Measurements from ENCODE around the gene KNSTRN. TPM values are rescaled to one million over a fixed set of nuclear protein-coding genes. Genes with fewer than 3 reads are reported as not detected.
A peak's percentile ranks its signal among the peaks of the same experiment; 100 is the strongest.

KNSTRN gene
- total and polyA plus RNA-seq, 2 of the 4 experiments (the other 2 are of a cell fraction) = 33.1 to 73.5 TPM

- intact Hi-C loops (cut with micrococcal nuclease) = loop anchor here (1.0 kb wide), 1 partner anchor 53 kb away; no protein-coding TSS in a partner anchor
- no peak overlapping the region; the same call in 2 of the 3 replicates for H2BK15ac ChIP-seq (ENCODE audit: low read depth, low read length)
- no peak overlapping the region for H3K27ac ChIP-seq (ENCODE audit: insufficient read depth, low read length)
- ATAC-seq (ENCODE audit: low read depth) (no peak), DNase-seq (no peak)
- ChIA-PET CTCF (interaction anchor here (0.6 to 1.6 kb wide), 5 partner anchors 11 to 509 kb away, joined by 3 to 6 read pairs (median 5); partner anchors contain the start of gene DISP2), POLR2A (ENCODE audit: unreplicated experiment) (no interaction called here)
- H2BK5ac ChIP-seq (ENCODE audit: low read depth, low read length, poor library complexity, severe bottlenecking) = peak overlapping the region; percentile 73
- peak overlapping the region; percentile 77 for H2AK9ac ChIP-seq (replicated peaks; ENCODE audit: low read depth, low read length, poor library complexity)
- TF ChIP-seq RCOR1 (IDR thresholded peaks at IDR 0.05; ENCODE audit: insufficient replicate concordance, low read length) (no peak), MXI1 (IDR thresholded peaks at IDR 0.05; ENCODE audit: borderline replicate concordance, low read depth, low read length) (no peak), POLR2A (IDR thresholded peaks at IDR 0.05; ENCODE audit: low read depth, low read length) (no peak), SMC3 (IDR thresholded peaks at IDR 0.05; ENCODE audit: low read depth, low read length) (no peak), MAFK (IDR thresholded peaks at IDR 0.05; ENCODE audit: low read depth, low read length) (no peak), RFX5 (IDR thresholded peaks at IDR 0.05; ENCODE audit: low read depth, low read length) (no peak), CHD1 (IDR thresholded peaks at IDR 0.05; ENCODE audit: low read depth, low read length) (no peak), FOS (IDR thresholded peaks at IDR 0.05; ENCODE audit: low read depth, low read length) (no peak), NFE2L2 (IDR thresholded peaks at IDR 0.05; ENCODE audit: low read depth, low read length) (no peak), RAD21 (IDR thresholded peaks at IDR 0.05; ENCODE audit: low read length) (no peak), BHLHE40 (IDR thresholded peaks at IDR 0.05; ENCODE audit: low read depth, low read length) (no peak), CEBPB (IDR thresholded peaks at IDR 0.05; ENCODE audit: low read depth, low read length) (no peak)
- TF ChIP-seq, protein P1, sequence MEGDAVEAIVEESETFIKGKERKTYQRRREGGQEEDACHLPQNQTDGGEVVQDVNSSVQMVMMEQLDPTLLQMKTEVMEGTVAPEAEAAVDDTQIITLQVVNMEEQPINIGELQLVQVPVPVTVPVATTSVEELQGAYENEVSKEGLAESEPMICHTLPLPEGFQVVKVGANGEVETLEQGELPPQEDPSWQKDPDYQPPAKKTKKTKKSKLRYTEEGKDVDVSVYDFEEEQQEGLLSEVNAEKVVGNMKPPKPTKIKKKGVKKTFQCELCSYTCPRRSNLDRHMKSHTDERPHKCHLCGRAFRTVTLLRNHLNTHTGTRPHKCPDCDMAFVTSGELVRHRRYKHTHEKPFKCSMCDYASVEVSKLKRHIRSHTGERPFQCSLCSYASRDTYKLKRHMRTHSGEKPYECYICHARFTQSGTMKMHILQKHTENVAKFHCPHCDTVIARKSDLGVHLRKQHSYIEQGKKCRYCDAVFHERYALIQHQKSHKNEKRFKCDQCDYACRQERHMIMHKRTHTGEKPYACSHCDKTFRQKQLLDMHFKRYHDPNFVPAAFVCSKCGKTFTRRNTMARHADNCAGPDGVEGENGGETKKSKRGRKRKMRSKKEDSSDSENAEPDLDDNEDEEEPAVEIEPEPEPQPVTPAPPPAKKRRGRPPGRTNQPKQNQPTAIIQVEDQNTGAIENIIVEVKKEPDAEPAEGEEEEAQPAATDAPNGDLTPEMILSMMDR (conservative IDR thresholded peaks at IDR 0.05; ENCODE audit: low read depth, low read length) = no peak
- TF ChIP-seq, protein P2, sequence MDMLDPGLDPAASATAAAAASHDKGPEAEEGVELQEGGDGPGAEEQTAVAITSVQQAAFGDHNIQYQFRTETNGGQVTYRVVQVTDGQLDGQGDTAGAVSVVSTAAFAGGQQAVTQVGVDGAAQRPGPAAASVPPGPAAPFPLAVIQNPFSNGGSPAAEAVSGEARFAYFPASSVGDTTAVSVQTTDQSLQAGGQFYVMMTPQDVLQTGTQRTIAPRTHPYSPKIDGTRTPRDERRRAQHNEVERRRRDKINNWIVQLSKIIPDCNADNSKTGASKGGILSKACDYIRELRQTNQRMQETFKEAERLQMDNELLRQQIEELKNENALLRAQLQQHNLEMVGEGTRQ (IDR thresholded peaks at IDR 0.05; ENCODE audit: low read depth, low read length) = no peak
- TF ChIP-seq, protein P3, sequence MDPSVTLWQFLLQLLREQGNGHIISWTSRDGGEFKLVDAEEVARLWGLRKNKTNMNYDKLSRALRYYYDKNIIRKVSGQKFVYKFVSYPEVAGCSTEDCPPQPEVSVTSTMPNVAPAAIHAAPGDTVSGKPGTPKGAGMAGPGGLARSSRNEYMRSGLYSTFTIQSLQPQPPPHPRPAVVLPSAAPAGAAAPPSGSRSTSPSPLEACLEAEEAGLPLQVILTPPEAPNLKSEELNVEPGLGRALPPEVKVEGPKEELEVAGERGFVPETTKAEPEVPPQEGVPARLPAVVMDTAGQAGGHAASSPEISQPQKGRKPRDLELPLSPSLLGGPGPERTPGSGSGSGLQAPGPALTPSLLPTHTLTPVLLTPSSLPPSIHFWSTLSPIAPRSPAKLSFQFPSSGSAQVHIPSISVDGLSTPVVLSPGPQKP (IDR thresholded peaks at IDR 0.05; ENCODE audit: borderline replicate concordance, low read depth, low read length) = no peak
- peak overlapping the region; percentile 95; the same call in 1 of the 2 replicates for H3K4ac ChIP-seq (ENCODE audit: low read depth, low read length)
- H2AFZ ChIP-seq (replicated peaks; ENCODE audit: low read length, poor library complexity) = peak overlapping the region; percentile 98
- no peak overlapping the region for H3K9ac ChIP-seq (ENCODE audit: low read depth, low read length)
- in situ Hi-C loops (cut with MboI; ENCODE audit: low sequenced_read_pairs) = no loop called here
- no peaks in the 10 kb centered on the region for H3K79me1 ChIP-seq (ENCODE audit: low read depth in 1 of 2, low read length in 2 of 2)
- H3K36me3 ChIP-seq (ENCODE audit: control insufficient read depth, insufficient read depth, low read length) = no peaks in the 10 kb centered on the region
- no peak overlapping the region for H2BK20ac ChIP-seq (ENCODE audit: low read depth, low read length)
- H3K9me1 ChIP-seq (ENCODE audit: insufficient read depth, low read length) = 0 out of 2 replicates have a peak, but pooled peaks cover 3% of the 10 kb centered on the region
- H4K91ac ChIP-seq (ENCODE audit: insufficient read depth, low read depth, low read length) = no peak overlapping the region
- no peak overlapping the region for H3K4me3 ChIP-seq (ENCODE audit: insufficient read depth, low read depth, low read length)
- no peak overlapping the region for H3K56ac ChIP-seq (ENCODE audit: extremely low read depth, insufficient read depth, low read length)
- H4K8ac ChIP-seq (ENCODE audit: low read depth in 2 of 2, low read length in 2 of 2) = peak overlapping the region; percentile 86 to 97; a peak in 3 of 4 replicates
- BruUV-seq (replicated peaks) = no TSS peak
- H3K4me1 ChIP-seq (ENCODE audit: control insufficient read depth, insufficient read depth, low read length) = peaks cover 2% of the 10 kb centered on the region
- H3K27me3 ChIP-seq (ENCODE audit: control insufficient read depth, insufficient read depth, low read length) = peaks cover 5% of the 10 kb centered on the region; the same call in 1 of the 2 replicates
- H4K5ac ChIP-seq (ENCODE audit: low read depth, low read length) = no peak overlapping the region
- no peak overlapping the region for H3K23ac ChIP-seq (ENCODE audit: low read depth, low read length)
- no peaks in the 10 kb centered on the region for H3K9me3 ChIP-seq (ENCODE audit: control insufficient read depth, insufficient read depth, low read length)
- H4K20me1 ChIP-seq (ENCODE audit: insufficient read depth, low read length) = no peaks in the 10 kb centered on the region
- H2BK120ac ChIP-seq (ENCODE audit: low read depth, low read length) = peak overlapping the region; percentile 95
- dilution Hi-C loops (cut with HindIII; ENCODE audit: low sequenced_read_pairs, unreplicated experiment) = no loop called here
- H3K4me2 ChIP-seq (ENCODE audit: low read depth, low read length) = no peak overlapping the region
- no peak overlapping the region for H3K18ac ChIP-seq (ENCODE audit: low read depth, low read length)
- no peak overlapping the region for H3K14ac ChIP-seq (replicated peaks; ENCODE audit: low read depth, low read length)
- H2AK5ac ChIP-seq (ENCODE audit: low read depth, low read length) = peak overlapping the region; percentile 58; the same call in 1 of the 2 replicates
- WGBS, 2 experiments (ENCODE audit: extremely low coverage in 2 of 2, insufficient read length in 1 of 2) = 90% methylated on average over 12 of the region's 24 CpGs; no CpG with 5 or more reads in 1 of the 2 experiments
Measured at GRCh38 chr15:40368719-40369473, 13.6 kb upstream of the KNSTRN start.
